H1 (cell line): ENCODE results near the gene ALPG. TPM values are rescaled to one million over a fixed set of nuclear protein-coding genes. Genes with fewer than 3 reads are reported as not detected.

ENCODE experiments used
- CHD7 ChIP-seq: fragments of 300-600 bp; sonication (generic); IDR thresholded peaks from 2 replicates; pipeline ENCODE4 v1.7.1; 2012; ENCODE audit warnings: low read length, moderate library complexity, mild to moderate bottlenecking, inconsistent platforms; ENCODE audit not compliant: insufficient replicate concordance
- EGR1 ChIP-seq: IDR thresholded peaks from 2 replicates; pipeline ENCODE4 v1.6.1; 2011; ENCODE audit warnings: low read depth, low read length, borderline replicate concordance
- FOSL1 ChIP-seq: IDR thresholded peaks from 2 replicates; pipeline ENCODE4 v1.6.1; 2011; ENCODE audit warnings: mild to moderate bottlenecking, low read depth, low read length, moderate library complexity; ENCODE audit not compliant: insufficient read depth
- GABPA ChIP-seq: IDR thresholded peaks from 2 replicates; pipeline ENCODE4 v1.6.1; 2011; ENCODE audit warnings: mild to moderate bottlenecking, low read length, moderate library complexity, borderline replicate concordance; ENCODE audit not compliant: insufficient read depth
- GTF2F1 ChIP-seq: IDR thresholded peaks from 2 replicates; pipeline ENCODE4 v1.6.1; 2012; ENCODE audit warnings: low read depth, low read length, improper control_type of control experiment, borderline replicate concordance
- KDM4A ChIP-seq: IDR thresholded peaks from one replicate; pipeline ENCODE4 v1.7.1; 2012; ENCODE audit warnings: low read depth, mild to moderate bottlenecking, moderate library complexity, low read length, inconsistent platforms; ENCODE audit not compliant: severe bottlenecking
- PHF8 ChIP-seq: fragments of 200-600 bp; sonication (generic); conservative IDR thresholded peaks from 2 replicates; pipeline ENCODE4 v1.7.1; 2012; ENCODE audit warnings: low read depth, mild to moderate bottlenecking, inconsistent platforms, low read length, moderate library complexity
- RBBP5 ChIP-seq: IDR thresholded peaks from 2 replicates; pipeline ENCODE4 v1.7.1; 2012; ENCODE audit warnings: low read depth, mild to moderate bottlenecking, inconsistent platforms, low read length, moderate library complexity, borderline replicate concordance
- SIRT6 ChIP-seq: IDR thresholded peaks from one replicate; pipeline ENCODE4 v1.7.1; 2012; ENCODE audit warnings: low read length, inconsistent platforms
- TBP ChIP-seq: IDR thresholded peaks from 2 replicates; pipeline ENCODE4 v1.6.1; 2011; ENCODE audit warnings: low read depth, low read length, improper control_type of control experiment
- polyA plus RNA-seq, 7 experiments: library from polyadenylated mRNA; depleted of rRNA in 3 of 7; stranded (reverse) in 5 of 7; unstranded in 2 of 7; fragments of >200 nt in 5 of 7; fragments of 200-250 nt in 2 of 7; gene quantifications; 1 replicate in 5 of 7; 2 replicates in 1 of 7; 4 replicates in 1 of 7; pipeline versions ENCODE4 v1.2.1 to v1.2.3, GENCODE V29; 2011 to 2013; ENCODE audit warnings: missing spikeins in 2 of 7, mixed read lengths in 2 of 7
- total RNA-seq: library from RNA; stranded (reverse); fragmentation: NEBNext Ultra II Directional; extraction: Animal tissue kit (Norgen Biotek cat#: 25700); gene quantifications from 2 replicates; pipeline ENCODE4 v1.2.1, GENCODE V29; 2021

Gene ALPG
- total and polyA plus RNA-seq, 2 of the 8 experiments (the other 6 are each of a cell fraction or from before 2014, with no cell fraction given): 0.56 to 2.1 TPM

GRCh38 chr2:232374356-232374755 is 32.3 kb upstream of the ALPG start (continued):
- TF ChIP-seq SIRT6 (no peak), GTF2F1 (no peak), FOSL1 (no peak), GABPA (no peak), KDM4A (no peak), EGR1 (no peak), PHF8 (no peak), CHD7 (no peak), TBP (no peak), RBBP5 (no peak)
